T-helper 1 cell treated with Interleukin-12 subunit alpha and Interleukin-12 subunit beta and Interleukin-4 antibody, amounts not matched to agents 30 μg/mL and 1 μg/mL, for 36 hours (primary cell): Measurements from ENCODE around the gene ANKS1A.

Source experiments
- H3K27ac Mint-ChIP-seq: one replicate; pipeline ENCODE4 v1.8.0; 2021; ENCODE audit warnings: mild to moderate bottlenecking, mixed read lengths
- H3K27me3 Mint-ChIP-seq: one replicate; pipeline ENCODE4 v1.8.0; 2021; ENCODE audit warnings: low read depth, mixed read lengths
- H3K36me3 Mint-ChIP-seq: one replicate; pipeline ENCODE4 v1.8.0; 2021; ENCODE audit warnings: low read depth, mixed read lengths
- H3K4me1 Mint-ChIP-seq: one replicate; pipeline ENCODE4 v1.8.0; 2021; ENCODE audit warnings: low read depth, mixed read lengths
- H3K4me3 Mint-ChIP-seq: one replicate; pipeline ENCODE4 v1.8.0; 2021; ENCODE audit warnings: mild to moderate bottlenecking, moderate library complexity, mixed read lengths
- H3K9me3 Mint-ChIP-seq: one replicate; pipeline ENCODE4 v1.8.0; 2021; ENCODE audit warnings: mixed read lengths

Gene ANKS1A

GRCh38 chr6:35051396-35051795 is 162.3 kb downstream of the ANKS1A start:
- H3K27me3 Mint-ChIP-seq: no peaks in the 10 kb centered on the region

GRCh38 chr6:35051997-35052583 is 163.0 kb downstream of the ANKS1A start:
- Mint-ChIP-seq H3K36me3 (no peaks in the 10 kb centered on the region), H3K4me1 (peaks cover 9% of the 10 kb centered on the region), H3K4me3 (no peak overlapping the region), H3K9me3 (no peaks in the 10 kb centered on the region), H3K27ac (no peak overlapping the region), H3K27me3 (no peaks in the 10 kb centered on the region)

More at GRCh38 chr6:35051396-35051795, 162.3 kb downstream of the ANKS1A start:
- no peaks in the 10 kb centered on the region for H3K9me3 Mint-ChIP-seq
- no peak overlapping the region for H3K27ac Mint-ChIP-seq
- H3K4me3 Mint-ChIP-seq: no peak overlapping the region
- H3K36me3 Mint-ChIP-seq: no peaks in the 10 kb centered on the region
- peaks cover 12% of the 10 kb centered on the region for H3K4me1 Mint-ChIP-seq

- Mint-ChIP-seq H3K4me3 (no peak overlapping the region), H3K27me3 (no peaks in the 10 kb centered on the region), H3K36me3 (no peaks in the 10 kb centered on the region), H3K4me1 (peaks cover 1% of the 10 kb centered on the region), H3K9me3 (no peaks in the 10 kb centered on the region), H3K27ac (no peak overlapping the region)
Measured at GRCh38 chr6:35052694-35053565, 163.9 kb downstream of the ANKS1A start.

GRCh38 chr6:35053701-35054100 is 164.6 kb downstream of the ANKS1A start:
- Mint-ChIP-seq H3K9me3 (no peaks in the 10 kb centered on the region), H3K27ac (no peak overlapping the region), H3K27me3 (no peaks in the 10 kb centered on the region), H3K4me1 (peaks cover 2% of the 10 kb centered on the region), H3K4me3 (no peak overlapping the region), H3K36me3 (no peaks in the 10 kb centered on the region)

DNA sequence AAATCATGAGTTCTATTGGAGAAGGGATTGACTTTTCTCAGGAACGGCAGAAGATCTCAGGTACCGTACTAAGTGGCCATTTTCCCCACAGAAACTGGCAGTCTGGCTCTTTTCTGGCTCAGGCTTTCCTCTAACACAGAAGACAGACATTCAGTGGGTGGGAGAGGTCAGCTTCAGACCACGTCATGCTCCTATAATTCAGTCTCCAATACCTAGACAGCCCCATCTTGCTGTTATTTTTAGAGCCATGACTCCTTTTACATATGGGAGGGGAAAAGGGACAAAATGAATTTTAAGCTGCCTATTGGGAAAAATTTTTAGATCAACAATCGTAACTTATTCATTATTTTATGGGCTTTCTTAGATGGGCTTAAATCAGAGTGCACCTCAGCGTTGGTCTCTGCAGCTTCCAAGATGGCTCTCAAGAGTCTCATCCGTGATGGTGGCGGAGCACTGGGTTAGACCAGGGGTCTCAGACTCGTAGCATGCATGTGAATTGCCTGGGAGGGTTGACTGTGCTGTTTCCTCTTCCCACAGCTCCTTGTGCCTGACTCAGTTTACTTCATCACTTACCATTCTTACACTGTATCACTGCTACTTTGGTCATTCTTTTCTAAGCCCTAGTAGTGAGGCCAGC is 165.2 kb downstream of the ANKS1A start:
- Mint-ChIP-seq H3K4me1 (peaks cover 3% of the 10 kb centered on the region), H3K36me3 (no peaks in the 10 kb centered on the region), H3K4me3 (no peak overlapping the region), H3K27ac (no peak overlapping the region), H3K9me3 (no peaks in the 10 kb centered on the region), H3K27me3 (no peaks in the 10 kb centered on the region)

- H3K9me3 Mint-ChIP-seq: no peaks in the 10 kb centered on the region
- no peak overlapping the region for H3K27ac Mint-ChIP-seq
- H3K4me3 Mint-ChIP-seq: no peak overlapping the region
- no peaks in the 10 kb centered on the region for H3K27me3 Mint-ChIP-seq
- peaks cover 3% of the 10 kb centered on the region for H3K4me1 Mint-ChIP-seq
- H3K36me3 Mint-ChIP-seq: no peaks in the 10 kb centered on the region
Measured at GRCh38 chr6:35054743-35055130, 165.7 kb downstream of the ANKS1A start.

- Mint-ChIP-seq H3K27ac (no peak overlapping the region), H3K4me1 (peaks cover 3% of the 10 kb centered on the region)
Measured at GRCh38 chr6:35055891-35056290, 166.8 kb downstream of the ANKS1A start.

GRCh38 chr6:35056952-35057351 is 167.9 kb downstream of the ANKS1A start:
- H3K4me1 Mint-ChIP-seq: peaks cover 3% of the 10 kb centered on the region
- no peak overlapping the region for H3K27ac Mint-ChIP-seq
- H3K36me3 Mint-ChIP-seq: no peaks in the 10 kb centered on the region
- H3K27me3 Mint-ChIP-seq: no peaks in the 10 kb centered on the region
- no peaks in the 10 kb centered on the region for H3K9me3 Mint-ChIP-seq
- no peak overlapping the region for H3K4me3 Mint-ChIP-seq

More at GRCh38 chr6:35055891-35056290, 166.8 kb downstream of the ANKS1A start:
- Mint-ChIP-seq H3K9me3 (no peaks in the 10 kb centered on the region), H3K27me3 (no peaks in the 10 kb centered on the region), H3K36me3 (no peaks in the 10 kb centered on the region), H3K4me3 (no peak overlapping the region)

DNA sequence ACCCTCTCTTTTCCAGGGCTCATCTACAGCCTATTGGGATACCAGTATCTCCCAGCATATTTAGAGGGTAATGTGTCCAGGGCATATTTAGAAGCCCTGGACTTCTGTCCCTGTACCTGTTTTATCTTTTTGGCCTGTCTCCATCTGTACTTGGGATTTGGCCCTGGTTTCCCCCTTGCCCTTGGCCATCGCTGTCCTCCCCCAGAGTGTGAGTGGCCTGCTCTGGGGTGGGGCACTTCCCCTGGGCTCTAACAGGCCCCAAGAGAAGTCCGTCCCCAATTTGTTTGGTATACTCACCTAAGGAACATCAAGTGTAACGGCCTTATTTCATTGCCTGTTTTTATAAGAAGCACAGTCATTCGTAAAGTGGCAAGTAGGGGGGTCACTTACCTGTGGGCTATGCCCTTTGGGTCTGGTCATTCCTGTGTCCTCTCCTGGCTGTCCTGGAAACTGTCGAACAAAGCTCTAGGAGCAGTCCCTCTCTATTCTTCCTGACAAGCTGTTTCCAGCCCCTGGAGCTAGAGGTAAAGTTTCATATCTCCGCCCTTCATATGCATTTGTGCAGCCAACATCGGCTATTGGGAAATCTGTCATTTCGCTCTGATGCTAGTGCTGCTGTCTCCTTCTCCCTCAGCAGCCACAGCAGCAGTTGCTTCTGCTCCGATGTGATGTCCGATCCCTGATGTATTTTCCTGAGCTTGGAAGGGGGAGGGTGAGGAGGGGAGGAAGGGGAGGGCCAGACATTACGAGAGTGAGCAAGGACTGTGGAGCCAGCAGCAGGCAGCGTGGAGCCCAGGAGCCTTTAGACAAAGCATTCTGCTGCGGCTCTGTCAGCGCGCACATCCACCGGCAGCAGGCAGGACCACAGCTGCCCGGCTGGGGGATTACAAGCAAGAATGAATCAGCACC is 168.6 kb downstream of the ANKS1A start:
- H3K27me3 Mint-ChIP-seq: no peaks in the 10 kb centered on the region
- no peaks in the 10 kb centered on the region for H3K36me3 Mint-ChIP-seq
- peaks cover 7% of the 10 kb centered on the region for H3K4me1 Mint-ChIP-seq
- no peak overlapping the region for H3K27ac Mint-ChIP-seq
- H3K9me3 Mint-ChIP-seq: no peaks in the 10 kb centered on the region
- no peak overlapping the region for H3K4me3 Mint-ChIP-seq

DNA sequence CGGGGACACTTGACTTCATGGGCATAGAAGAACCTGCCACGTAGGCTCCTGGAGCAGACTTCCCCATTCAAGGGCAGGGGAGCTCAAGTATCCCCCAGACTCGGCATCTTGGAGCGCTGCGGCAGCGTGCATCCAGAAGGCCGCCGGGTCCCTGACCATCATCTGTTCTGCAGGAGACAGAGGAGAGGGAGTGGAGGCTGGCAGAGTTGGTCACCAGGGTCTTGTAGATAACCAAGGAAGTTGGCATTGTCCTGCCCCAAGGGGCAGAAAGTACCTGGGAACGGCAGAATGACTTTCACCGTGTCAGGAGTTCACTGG is 169.3 kb downstream of the ANKS1A start:
- Mint-ChIP-seq H3K9me3 (no peaks in the 10 kb centered on the region), H3K36me3 (no peaks in the 10 kb centered on the region), H3K27me3 (no peaks in the 10 kb centered on the region), H3K4me1 (peaks cover 12% of the 10 kb centered on the region), H3K4me3 (no peak overlapping the region), H3K27ac (no peak overlapping the region)

GRCh38 chr6:35058865-35059522 is 169.9 kb downstream of the ANKS1A start:
- Mint-ChIP-seq H3K36me3 (no peaks in the 10 kb centered on the region), H3K27ac (no peak overlapping the region), H3K9me3 (no peaks in the 10 kb centered on the region), H3K4me3 (no peak overlapping the region), H3K4me1 (peaks cover 13% of the 10 kb centered on the region), H3K27me3 (no peaks in the 10 kb centered on the region)

DNA sequence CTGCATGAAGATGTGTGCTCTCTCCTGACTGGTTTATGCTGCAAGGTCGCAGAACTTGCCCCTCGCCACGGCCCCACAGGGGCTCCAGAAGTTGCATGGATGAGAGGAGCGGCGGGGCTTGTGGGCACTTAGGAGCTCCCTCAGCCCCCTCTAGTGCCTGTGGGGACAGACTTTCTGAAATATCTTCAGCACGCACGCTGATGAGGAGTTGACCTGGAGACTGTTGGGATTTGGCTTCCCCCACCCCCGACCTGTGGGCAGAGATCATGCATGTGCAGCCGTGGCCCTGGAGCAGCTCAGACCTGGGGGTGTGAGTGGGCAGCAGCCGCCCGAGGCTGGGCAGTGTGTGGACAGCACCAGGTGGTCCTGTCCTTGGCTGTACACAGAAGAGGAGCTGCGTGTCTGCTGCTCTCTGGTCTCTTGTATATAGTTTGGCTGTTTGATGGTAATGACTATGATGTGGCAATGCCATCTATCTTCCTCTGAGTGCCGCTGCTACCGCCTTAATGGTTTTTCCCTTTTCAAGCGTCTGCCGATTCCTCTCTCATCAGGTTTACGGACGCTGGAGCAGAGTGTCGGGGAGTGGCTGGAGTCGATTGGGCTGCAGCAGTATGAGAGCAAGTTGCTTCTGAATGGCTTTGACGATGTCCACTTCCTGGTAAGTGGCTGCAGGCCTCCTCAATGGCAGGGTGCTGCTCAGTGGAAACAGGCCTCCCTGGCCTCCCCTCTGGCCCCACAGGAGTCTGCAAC is 170.7 kb downstream of the ANKS1A start:
- H3K4me1 Mint-ChIP-seq: peaks cover 13% of the 10 kb centered on the region
- H3K36me3 Mint-ChIP-seq: no peaks in the 10 kb centered on the region
- no peaks in the 10 kb centered on the region for H3K9me3 Mint-ChIP-seq
- no peaks in the 10 kb centered on the region for H3K27me3 Mint-ChIP-seq
- H3K27ac Mint-ChIP-seq: no peak overlapping the region
- no peak overlapping the region for H3K4me3 Mint-ChIP-seq

DNA sequence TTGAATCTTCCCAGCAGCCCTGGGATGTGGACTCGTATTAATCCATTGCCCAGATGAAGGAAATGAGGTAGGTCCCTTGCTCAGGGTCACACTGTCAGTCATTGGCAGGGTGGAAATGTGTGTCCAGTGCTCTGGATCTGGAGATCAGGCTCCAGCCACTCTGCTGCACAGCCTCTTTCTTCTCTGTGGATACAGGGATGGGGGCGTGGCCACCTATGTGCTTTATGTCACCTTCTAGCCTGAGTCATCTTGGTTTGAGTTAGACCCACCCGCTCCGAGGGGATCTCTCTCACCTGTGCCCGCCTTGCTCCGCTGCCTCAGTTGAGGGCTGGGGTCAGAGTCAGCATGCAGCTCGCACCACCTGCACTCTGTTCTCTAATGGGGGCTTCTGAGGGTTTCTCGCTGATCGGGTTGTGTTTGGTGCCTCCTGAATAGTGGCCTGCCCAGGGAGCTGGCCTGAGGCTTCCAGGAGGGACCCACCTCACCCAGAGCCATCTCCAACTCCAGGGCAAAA is 172.1 kb downstream of the ANKS1A start:
- Mint-ChIP-seq H3K36me3 (no peaks in the 10 kb centered on the region), H3K4me3 (no peak overlapping the region)

More for the DNA sequence above, 172.1 kb downstream of the ANKS1A start:
- H3K4me1 Mint-ChIP-seq: peaks cover 13% of the 10 kb centered on the region
- H3K9me3 Mint-ChIP-seq: no peaks in the 10 kb centered on the region
- H3K27ac Mint-ChIP-seq: no peak overlapping the region
- H3K27me3 Mint-ChIP-seq: no peaks in the 10 kb centered on the region
